ENCODE measurements around the gene NAIF1.

Gene NAIF1

GRCh38 chr9:128102861-128103588 lies 35.9 kb upstream of the NAIF1 start:
- no peak for DNase-seq (ENCODE audit: low spot score)

GRCh38 chr9:128102196-128102595 lies 35.1 kb upstream of the NAIF1 start:
- no peak for DNase-seq (ENCODE audit: low spot score)

- no peak for DNase-seq (ENCODE audit: low spot score)
Measured at GRCh38 chr9:128101690-128102089, 34.6 kb upstream of the NAIF1 start.

GRCh38 chr9:128101231-128101661 lies 34.1 kb upstream of the NAIF1 start:
- no peak for DNase-seq (ENCODE audit: low spot score)

GRCh38 chr9:128100581-128100980 lies 33.5 kb upstream of the NAIF1 start:
- no peak for DNase-seq (ENCODE audit: low spot score)

GRCh38 chr9:128099932-128100491 lies 32.9 kb upstream of the NAIF1 start:
- DNase-seq (ENCODE audit: low spot score): no peak

- peak; percentile 79 for DNase-seq (ENCODE audit: low spot score)
Measured at GRCh38 chr9:128099231-128099931, 32.3 kb upstream of the NAIF1 start.

- DNase-seq (ENCODE audit: low spot score): peak; percentile 99
Measured at GRCh38 chr9:128098297-128099230, 31.4 kb upstream of the NAIF1 start.

GRCh38 chr9:128097543-128098296 lies 30.6 kb upstream of the NAIF1 start:
- no peak for DNase-seq (ENCODE audit: low spot score)

GRCh38 chr9:128096616-128097536 lies 29.8 kb upstream of the NAIF1 start:
- no peak for DNase-seq (ENCODE audit: low spot score)

- DNase-seq (ENCODE audit: low spot score): no peak
Measured at GRCh38 chr9:128094950-128095544, 27.9 kb upstream of the NAIF1 start.

- DNase-seq (ENCODE audit: low spot score): peak; percentile 92
Measured at GRCh38 chr9:128094166-128094949, 27.2 kb upstream of the NAIF1 start.

GRCh38 chr9:128093011-128093410 lies 25.9 kb upstream of the NAIF1 start:
- no peak for DNase-seq (ENCODE audit: low spot score)

GRCh38 chr9:128092199-128092977 lies 25.3 kb upstream of the NAIF1 start:
- DNase-seq (ENCODE audit: low spot score): no peak

GRCh38 chr9:128091571-128091970 lies 24.5 kb upstream of the NAIF1 start:
- no peak for DNase-seq (ENCODE audit: low spot score)

GRCh38 chr9:128091144-128091543 lies 24.0 kb upstream of the NAIF1 start:
- no peak for DNase-seq (ENCODE audit: low spot score)

- DNase-seq (ENCODE audit: low spot score): no peak
Measured at GRCh38 chr9:128089299-128089698, 22.2 kb upstream of the NAIF1 start.

- no peak for DNase-seq (ENCODE audit: low spot score)
Measured at GRCh38 chr9:128088253-128088945, 21.3 kb upstream of the NAIF1 start.
